ENCODE data around the gene MIGA1. TPM values are rescaled to one million over a fixed set of nuclear protein-coding genes. Genes with fewer than 3 reads are reported as not detected.

Gene MIGA1
- total and polyA plus RNA-seq, 2 of the 13 experiments (the other 11 are each of a cell fraction or from before 2014, with no cell fraction given) = 3.8 to 6.6 TPM

DNA sequence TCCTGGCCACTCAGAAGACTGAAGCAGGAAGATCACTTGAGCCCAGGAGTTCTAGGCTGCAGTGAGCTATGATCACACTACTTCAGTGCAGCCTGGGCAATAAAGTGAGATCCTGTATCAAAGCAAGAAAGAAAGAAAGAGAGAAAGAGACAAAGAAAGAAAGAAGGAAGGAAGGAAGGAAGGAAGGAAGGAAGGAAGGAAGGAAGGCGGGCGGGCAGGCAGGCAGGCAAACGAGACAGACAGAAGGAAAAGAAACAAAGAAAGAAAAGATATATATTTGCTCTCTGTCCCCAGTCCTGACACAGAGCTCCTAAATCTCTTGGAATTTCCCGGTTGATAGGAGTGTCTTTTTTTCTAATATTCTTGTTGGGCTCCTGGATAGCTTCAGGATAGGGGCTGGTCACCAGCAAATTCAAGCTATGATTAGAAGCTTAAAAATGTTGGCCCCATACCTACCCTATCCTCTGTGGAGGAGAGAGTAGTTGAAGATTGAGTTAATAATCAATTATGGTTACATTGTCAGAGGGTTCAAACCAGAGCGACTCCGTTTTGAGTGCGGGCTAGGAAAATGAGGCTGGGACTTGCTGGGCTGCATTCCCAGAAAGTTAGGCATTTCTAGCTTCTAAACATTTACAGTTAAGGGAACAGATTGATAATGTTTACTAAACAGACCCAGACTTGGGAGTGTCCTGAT is 3.3 kb upstream of the MIGA1 start:
- Histone ChIP-seq H3K9ac (ENCODE audit: insufficient read depth, low read depth, low read length) (no peak overlapping the region), H4K20me1 (ENCODE audit: insufficient read depth, low read length) (no peaks in the 10 kb centered on the region), H3K9me3 (ENCODE audit: low read length) (no peaks in the 10 kb centered on the region), H3K4me2 (ENCODE audit: low read depth, low read length) (peak overlapping the region; percentile 36), H2AFZ (ENCODE audit: low read length) (no peak overlapping the region), H3K27ac (ENCODE audit: extremely low read length, insufficient read depth, low read length) (no peak overlapping the region), H3K4me3 (replicated peaks in 1 of 3; ENCODE audit: insufficient read depth in 1 of 3, low read depth in 2 of 3, low read length in 3 of 3) (no peak overlapping the region), H3K79me2 (ENCODE audit: insufficient read depth, low read length) (peaks cover 12% of the 10 kb centered on the region), H3K36me3 (replicated peaks in 1 of 2; ENCODE audit: control insufficient read depth in 1 of 2, insufficient read depth in 2 of 2, low read length in 2 of 2) (no peaks in the 10 kb centered on the region), H3K27me3 (ENCODE audit: control insufficient read depth in 1 of 2, insufficient read depth in 2 of 2, low read length in 2 of 2) (no peaks in the 10 kb centered on the region; a peak in 1 of 5 replicates), H3K4me1 (ENCODE audit: insufficient read depth, low read length) (peaks cover 13% of the 10 kb centered on the region)
- no TSS peak for BruUV-seq (replicated peaks)
- no peak for TF ChIP-seq ZNF430 (CRISPR knock-in tag; IDR thresholded peaks at IDR 0.05)
- TF ChIP-seq, protein P1, sequence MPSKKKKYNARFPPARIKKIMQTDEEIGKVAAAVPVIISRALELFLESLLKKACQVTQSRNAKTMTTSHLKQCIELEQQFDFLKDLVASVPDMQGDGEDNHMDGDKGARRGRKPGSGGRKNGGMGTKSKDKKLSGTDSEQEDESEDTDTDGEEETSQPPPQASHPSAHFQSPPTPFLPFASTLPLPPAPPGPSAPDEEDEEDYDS (CRISPR knock-in tag; IDR thresholded peaks at IDR 0.05) = no peak
- TF ChIP-seq ZNF292 (CRISPR knock-in tag; IDR thresholded peaks at IDR 0.05; ENCODE audit: borderline replicate concordance, low read depth) = no peak
- no peak for TF ChIP-seq ZNF615 (CRISPR knock-in tag; IDR thresholded peaks at IDR 0.05; ENCODE audit: borderline replicate concordance)
- ChIA-PET CTCF (ENCODE audit: low intra/inter-chr PET ratio, low total read pairs) (no interaction called here), POLR2A (no interaction called here)
- FAIRE-seq = no peak
- no peak for ATAC-seq
- WGBS (ENCODE audit: low lambda C conversion rate) = 27% methylated on average over 7 of the region's 7 CpGs
- in situ Hi-C loops (cut with HindIII; ENCODE audit: extremely low pct_ligation_motif_present, low pct_unique_long_range_greater_than_20kb) = no loop called here
- intact Hi-C loops (cut with micrococcal nuclease; ENCODE audit: unreplicated experiment) = no loop called here
- no peak for DNase-seq (ENCODE audit: low spot score)

DNA sequence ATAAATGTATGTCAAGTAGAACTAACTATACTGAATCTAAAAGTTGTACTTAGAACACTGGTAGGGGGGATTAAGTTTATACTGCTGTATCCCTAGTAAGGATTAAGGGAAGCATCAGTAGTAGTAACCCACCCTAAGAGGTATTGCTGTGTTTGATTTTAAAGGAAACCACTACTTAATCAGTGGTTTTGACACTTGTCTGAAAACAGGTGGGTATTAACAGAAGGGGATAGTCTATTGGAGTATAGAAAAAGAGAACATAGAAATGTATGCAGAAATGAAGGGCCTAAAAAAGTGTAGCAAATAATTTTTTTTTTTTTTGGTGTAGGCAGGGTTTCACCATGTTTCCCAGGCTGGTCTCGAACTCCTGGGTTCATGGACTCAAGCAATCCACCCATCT is 2.2 kb downstream of the MIGA1 start:
- no peak for FAIRE-seq
- H3K27ac ChIP-seq (ENCODE audit: extremely low read length, insufficient read depth, low read length) = no peak overlapping the region
- CTCF ChIA-PET (ENCODE audit: low intra/inter-chr PET ratio, low total read pairs) = no interaction called here
- no peak for TF ChIP-seq MAFF (IDR thresholded peaks at IDR 0.05; ENCODE audit: low read depth, low read length)
- no peak for TF ChIP-seq YY1 (IDR thresholded peaks at IDR 0.05; ENCODE audit: insufficient read depth, insufficient replicate concordance, low read depth, low read length)
- TF ChIP-seq ZNF180 (CRISPR knock-in tag; IDR thresholded peaks at IDR 0.05; ENCODE audit: borderline replicate concordance, low read depth) = no peak
- no peak for TF ChIP-seq ZNF451 (CRISPR knock-in tag; IDR thresholded peaks at IDR 0.05)
- no peak for TF ChIP-seq ZNF547 (CRISPR knock-in tag; IDR thresholded peaks at IDR 0.05)
- TF ChIP-seq SMAD1 (CRISPR knock-in tag; IDR thresholded peaks at IDR 0.05; ENCODE audit: borderline replicate concordance, low read depth) = no peak
- no peak for TF ChIP-seq RORA (CRISPR knock-in tag; IDR thresholded peaks at IDR 0.05)
- no peak for TF ChIP-seq THAP11 (CRISPR knock-in tag; IDR thresholded peaks at IDR 0.05)
- no peak for TF ChIP-seq KDM6A (CRISPR knock-in tag; IDR thresholded peaks at IDR 0.05; ENCODE audit: low read depth)
- no peak for TF ChIP-seq MTA3 (CRISPR knock-in tag; IDR thresholded peaks at IDR 0.05)
- TF ChIP-seq ZNF101 (CRISPR knock-in tag; IDR thresholded peaks at IDR 0.05; ENCODE audit: borderline replicate concordance, low read depth) = no peak
- no peak for TF ChIP-seq POGZ (CRISPR knock-in tag; IDR thresholded peaks at IDR 0.05)
- no peak for TF ChIP-seq PCBP2 (optimal IDR thresholded peaks at IDR 0.05; ENCODE audit: low read depth, low read length, poor library complexity, severe bottlenecking)
- no peak for TF ChIP-seq TAF1 (CRISPR knock-in tag; IDR thresholded peaks at IDR 0.05)
- TF ChIP-seq ZNF788 (CRISPR knock-in tag; IDR thresholded peaks at IDR 0.05; ENCODE audit: borderline replicate concordance) = no peak

More for the DNA sequence above, 2.2 kb downstream of the MIGA1 start:
- Histone ChIP-seq H3K4me1 (ENCODE audit: insufficient read depth, low read length) (peaks cover 20% of the 10 kb centered on the region; the same call in 1 of the 2 replicates), H3K4me2 (ENCODE audit: low read depth, low read length) (no peak overlapping the region), H3K9ac (ENCODE audit: insufficient read depth, low read depth, low read length) (no peak overlapping the region), H3K4me3 (replicated peaks in 1 of 3; ENCODE audit: insufficient read depth in 1 of 3, low read depth in 2 of 3, low read length in 3 of 3) (no peak overlapping the region), H4K20me1 (ENCODE audit: insufficient read depth, low read length) (no peaks in the 10 kb centered on the region), H3K36me3 (replicated peaks in 1 of 2; ENCODE audit: control insufficient read depth in 1 of 2, insufficient read depth in 2 of 2, low read length in 2 of 2) (0 out of 5 replicates have a peak, but pooled peaks cover 0 to 8% of the 10 kb centered on the region in 2 experiments), H3K9me3 (ENCODE audit: low read length) (no peaks in the 10 kb centered on the region), H2AFZ (ENCODE audit: low read length) (no peak overlapping the region), H3K79me2 (ENCODE audit: insufficient read depth, low read length) (peaks cover 13% of the 10 kb centered on the region), H3K27me3 (ENCODE audit: control insufficient read depth in 1 of 2, insufficient read depth in 2 of 2, low read length in 2 of 2) (no peaks in the 10 kb centered on the region; a peak in 1 of 5 replicates)
- BruUV-seq (replicated peaks) = no TSS peak
- 86% methylated on average over 1 of the region's 1 CpG for WGBS (ENCODE audit: low lambda C conversion rate)
- no peak for ATAC-seq
- intact Hi-C loops (cut with micrococcal nuclease; ENCODE audit: unreplicated experiment) (no loop called here), in situ Hi-C loops (cut with HindIII; ENCODE audit: extremely low pct_ligation_motif_present, low pct_unique_long_range_greater_than_20kb) (loop anchor here (10.0 kb wide), 1 partner anchor 63 kb away; no protein-coding TSS in a partner anchor)
- no peak for DNase-seq (ENCODE audit: low spot score)
- POLR2A ChIA-PET = no interaction called here

All from HepG2 (cell line).